ENCODE measurements around the gene ZGPAT. TPM values are rescaled to one million over a fixed set of nuclear protein-coding genes. Genes with fewer than 3 reads are reported as not detected.
"Not testable (repeated sequence)": the region's sequence is repeated elsewhere in the genome, so short reads cannot be mapped to it uniquely, and the experiment has no call there.

The ZGPAT gene
- total RNA-seq, 1 donor from 2014 or later = 9.8 TPM

DNA sequence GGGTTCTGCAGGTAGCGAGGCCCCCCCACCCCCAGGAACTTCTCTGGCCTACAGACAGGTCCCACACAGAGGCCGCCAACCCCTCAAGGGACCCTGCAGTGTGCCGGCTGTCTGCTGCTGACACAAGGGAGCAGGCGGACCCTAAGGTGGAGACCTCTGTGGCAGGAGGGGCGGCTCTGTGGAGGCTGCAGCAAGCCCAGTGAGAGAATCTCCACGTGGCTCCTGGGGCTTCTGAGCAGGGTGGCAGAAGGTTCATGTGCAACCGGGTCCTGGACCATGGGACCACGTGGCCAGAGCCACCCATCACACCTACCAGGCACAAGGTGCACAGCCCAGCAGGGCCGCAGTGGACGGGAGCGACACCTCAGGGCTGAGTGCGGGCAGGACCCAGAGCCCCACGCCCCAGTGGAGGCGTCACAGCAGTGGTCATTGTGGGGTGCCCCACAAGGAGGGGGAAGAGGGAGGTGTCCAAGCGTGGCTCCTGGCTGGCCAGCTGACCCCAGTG lies 4.3 kb upstream of the ZGPAT start:
- DNase-seq = no peak

GRCh38 chr20:63703976-63704748 lies 3.7 kb upstream of the ZGPAT start:
- no peak for DNase-seq

DNA sequence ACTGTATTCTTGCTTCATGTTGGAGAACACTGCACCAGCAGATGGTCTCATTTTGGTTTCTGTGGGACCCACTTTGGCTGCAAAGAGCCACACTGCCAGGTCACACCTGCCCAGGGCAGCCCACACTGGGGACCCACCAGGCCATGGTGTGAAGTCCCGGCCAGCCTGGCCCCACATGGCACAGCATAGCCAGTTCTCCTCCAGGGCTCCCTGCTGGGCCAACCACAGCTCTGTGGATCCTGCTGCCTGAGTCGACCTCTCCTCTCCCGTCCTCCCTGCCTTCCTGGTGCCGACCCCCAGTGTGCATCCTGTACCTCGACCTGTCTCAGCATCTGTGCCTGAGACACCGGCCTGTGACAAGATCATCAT lies 3.1 kb upstream of the ZGPAT start:
- no peak for DNase-seq

GRCh38 chr20:63705232-63706026 lies 2.4 kb upstream of the ZGPAT start:
- DNase-seq = no peak

DNA sequence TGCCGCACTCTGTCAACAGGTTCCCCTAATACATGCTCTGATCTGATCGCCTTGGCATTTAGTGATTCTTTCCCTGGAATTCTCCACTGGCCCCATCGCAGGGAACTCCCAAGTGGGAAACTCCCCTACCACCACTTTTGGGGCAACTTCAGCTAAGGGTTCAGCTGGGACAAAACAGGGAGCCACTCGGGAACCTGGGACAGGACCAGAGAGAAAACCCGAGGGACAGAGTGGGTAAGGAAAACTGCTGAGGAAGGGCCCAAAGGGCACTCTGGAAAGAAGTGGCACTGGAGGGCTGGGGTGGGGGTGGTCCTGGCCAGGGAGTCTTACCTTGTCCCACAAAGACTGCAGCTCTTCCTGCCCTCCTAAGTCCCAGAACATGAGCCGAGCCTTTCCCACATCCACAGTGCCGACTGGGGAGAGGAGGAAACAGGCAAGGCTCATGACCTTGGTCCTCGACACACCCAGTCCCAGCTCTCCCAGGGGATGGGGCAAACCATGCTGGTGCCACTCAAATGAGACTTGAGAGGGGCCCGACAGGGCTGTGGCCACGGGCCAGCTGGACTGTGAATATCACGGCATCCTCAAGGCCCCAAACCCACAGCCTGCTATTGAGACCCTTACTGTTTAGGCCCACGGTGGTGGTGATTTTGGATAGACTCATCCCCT lies 1.7 kb upstream of the ZGPAT start:
- DNase-seq = no peak

GRCh38 chr20:63706852-63707557 lies 834 bp upstream of the ZGPAT start:
- DNase-seq = no peak

DNA sequence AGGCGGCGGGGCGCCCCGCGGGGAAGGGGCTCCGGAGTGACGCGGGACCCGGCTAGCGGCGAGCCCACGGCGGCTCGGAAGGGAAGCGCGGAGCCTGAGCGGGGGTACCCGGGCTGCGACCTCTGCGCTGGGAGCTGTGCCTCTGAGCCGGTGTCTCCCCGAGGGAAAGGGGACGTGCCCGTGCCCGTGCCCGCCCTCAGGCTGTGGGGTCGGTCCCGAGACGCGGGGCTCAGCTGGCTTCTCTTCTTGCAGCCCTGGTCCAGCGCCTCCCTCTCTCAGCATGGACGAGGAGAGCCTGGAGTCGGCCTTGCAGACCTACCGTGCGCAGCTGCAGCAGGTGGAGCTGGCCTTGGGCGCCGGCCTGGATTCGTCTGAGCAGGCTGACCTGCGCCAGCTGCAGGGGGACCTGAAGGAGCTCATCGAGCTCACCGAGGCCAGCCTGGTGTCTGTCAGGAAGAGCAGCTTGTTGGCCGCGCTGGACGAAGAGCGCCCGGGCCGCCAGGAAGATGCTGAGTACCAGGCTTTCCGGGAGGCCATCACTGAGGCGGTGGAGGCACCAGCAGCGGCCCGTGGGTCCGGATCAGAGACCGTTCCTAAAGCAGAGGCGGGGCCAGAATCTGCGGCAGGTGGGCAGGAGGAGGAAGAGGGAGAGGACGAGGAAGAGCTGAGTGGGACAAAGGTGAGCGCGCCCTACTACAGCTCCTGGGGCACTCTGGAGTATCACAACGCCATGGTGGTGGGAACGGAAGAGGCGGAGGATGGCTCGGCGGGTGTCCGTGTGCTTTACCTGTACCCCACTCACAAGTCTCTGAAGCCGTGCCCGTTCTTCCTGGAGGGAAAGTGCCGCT lies 686 bp downstream of the ZGPAT start:
- no peak for DNase-seq

DNA sequence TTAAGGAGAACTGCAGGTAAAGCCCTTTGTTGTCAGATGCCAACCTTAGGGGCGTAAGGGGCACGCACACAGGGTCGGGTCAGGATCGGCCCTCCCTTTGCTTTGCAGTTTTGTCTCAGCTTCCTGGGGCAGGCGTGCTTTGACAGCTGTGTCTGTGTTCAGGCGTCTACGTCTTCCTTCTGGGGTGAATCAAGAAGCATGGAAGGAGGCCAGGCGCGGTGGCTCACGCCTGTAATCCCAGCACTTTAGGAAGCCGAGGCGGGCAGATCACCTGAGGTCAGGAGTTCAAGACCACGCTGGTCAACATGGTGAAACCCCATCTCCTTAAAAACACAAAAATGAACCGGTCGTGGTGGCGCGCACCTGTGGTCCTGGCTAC lies 1.3 kb downstream of the ZGPAT start:
- no peak for DNase-seq

DNA sequence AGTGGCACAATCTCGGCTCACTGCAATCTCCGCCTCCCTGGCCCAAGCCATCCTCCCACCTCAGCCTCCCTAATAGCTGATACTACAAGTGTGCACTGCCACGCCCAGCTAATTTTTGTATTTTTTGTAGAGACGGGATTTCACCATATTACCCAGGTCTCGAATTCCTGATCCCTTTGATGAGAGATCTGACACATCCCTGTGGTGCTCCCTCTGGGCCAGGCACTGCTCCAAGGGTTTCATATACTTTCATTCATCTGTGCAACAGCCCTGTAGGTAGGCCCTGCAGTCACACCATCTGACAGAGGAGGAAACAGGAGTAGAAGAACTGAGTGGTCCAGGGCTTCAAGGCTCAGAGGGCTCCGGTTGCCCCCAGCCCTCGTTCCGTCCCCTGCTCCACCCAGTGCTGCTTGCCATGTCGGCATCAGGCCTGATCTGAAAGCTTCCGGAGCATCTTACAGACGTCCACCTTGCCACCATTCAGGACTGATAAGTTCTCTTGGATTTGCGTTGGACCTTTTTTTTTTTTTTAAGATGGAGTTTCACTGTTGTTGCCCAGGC lies 3.3 kb downstream of the ZGPAT start:
- no peak for DNase-seq

- DNase-seq = no peak
Measured at GRCh38 chr20:63712191-63712590, 4.4 kb downstream of the ZGPAT start.

GRCh38 chr20:63714858-63715257 lies 7.0 kb downstream of the ZGPAT start:
- DNase-seq = no peak

GRCh38 chr20:63718996-63719395 lies 11.2 kb downstream of the ZGPAT start:
- DNase-seq = no peak

DNA sequence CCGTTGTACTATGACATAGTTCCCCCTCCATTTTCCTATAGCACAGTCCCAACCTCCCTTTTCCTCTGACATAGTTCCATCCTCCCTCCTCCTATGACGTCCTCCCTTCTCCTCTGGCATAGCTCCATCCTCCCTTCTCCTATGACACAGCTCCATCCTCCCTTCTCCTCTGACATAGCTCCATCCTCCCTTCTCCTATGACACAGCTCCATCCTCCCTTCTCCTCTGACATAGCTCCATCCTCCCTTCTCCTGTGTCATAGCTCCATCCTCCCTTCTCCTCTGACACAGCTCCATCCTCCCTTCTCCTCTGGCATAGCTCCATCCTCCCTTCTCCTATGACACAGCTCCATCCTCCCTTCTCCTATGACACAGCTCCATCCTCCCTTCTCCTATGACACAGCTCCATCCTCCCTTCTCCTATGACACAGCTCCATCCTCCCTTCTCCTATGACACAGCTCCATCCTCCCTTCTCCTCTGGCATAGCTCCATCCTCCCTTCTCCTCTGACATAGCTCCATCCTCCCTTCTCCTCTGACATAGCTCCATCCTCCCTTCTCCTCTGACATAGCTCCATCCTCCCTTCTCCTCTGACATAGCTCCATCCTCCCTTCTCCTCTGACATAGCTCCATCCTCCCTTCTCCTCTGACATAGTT lies 15.3 kb downstream of the ZGPAT start:
- not testable (repeated sequence) for DNase-seq

GRCh38 chr20:63730189-63730733 lies 22.4 kb downstream of the ZGPAT start:
- DNase-seq = not testable (repeated sequence)

DNA sequence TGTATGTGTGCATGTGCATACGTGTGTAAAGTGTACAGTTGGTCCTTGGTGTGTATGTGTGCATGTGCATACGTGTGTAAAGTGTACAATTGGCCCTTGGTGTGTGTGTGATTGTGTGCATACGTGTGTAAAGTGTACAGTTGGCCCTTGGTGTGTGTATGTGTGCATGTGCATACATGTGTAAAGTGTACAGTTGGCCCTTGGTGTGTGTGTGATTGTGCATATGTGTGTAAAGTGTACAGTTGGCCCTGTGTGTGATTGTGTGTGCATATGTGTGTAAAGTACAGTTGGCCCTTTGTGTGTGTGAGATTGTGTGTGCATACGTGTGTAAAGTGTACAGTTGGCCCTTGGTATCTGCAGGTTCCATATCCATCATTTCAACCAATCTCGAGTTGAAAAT lies 23.6 kb downstream of the ZGPAT start:
- no peak for DNase-seq

DNA sequence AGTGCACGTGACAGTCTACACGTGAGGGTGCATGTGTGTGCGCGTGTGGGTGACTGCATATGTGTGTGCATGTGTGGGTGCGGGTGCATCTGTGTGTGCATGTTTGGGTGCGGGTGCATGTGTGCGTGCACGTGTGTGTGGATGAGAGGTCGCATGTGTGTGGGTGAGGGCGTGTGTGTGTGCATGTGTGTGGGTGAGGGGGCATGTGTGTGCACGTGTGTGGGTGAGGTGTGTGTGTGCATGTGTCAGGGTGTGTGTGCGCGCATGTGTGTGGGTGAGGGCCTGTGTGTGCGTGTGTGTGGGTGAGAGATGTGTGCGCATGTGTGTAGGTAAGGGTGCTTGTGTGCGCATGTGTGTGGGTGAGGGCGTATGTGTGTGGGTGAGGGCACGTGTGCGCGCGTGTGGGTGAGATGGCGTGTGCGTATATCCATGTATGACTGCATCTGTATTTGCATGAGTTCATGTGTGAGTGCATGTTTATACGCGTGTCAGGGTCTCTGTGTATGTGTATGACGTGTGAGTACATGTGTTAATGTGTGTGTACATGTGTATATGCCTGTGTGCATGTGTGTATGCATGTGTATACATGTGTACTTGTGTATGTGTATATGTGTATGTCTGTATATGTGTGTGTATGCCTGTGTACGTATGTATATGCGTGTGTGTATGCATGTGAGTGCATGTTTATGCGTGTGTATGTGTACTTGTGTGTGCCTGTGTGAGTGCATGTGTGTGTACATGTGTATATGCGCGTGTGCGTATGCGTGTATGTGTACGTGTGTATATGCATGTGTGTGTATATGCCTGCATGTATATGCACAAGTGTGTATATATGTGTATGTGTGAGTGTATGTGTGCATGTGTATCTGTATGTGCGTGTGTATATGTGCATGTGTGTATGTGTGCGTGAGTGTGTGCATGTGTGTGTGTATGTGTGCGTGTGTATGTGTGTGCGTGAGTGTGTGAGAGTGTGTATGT lies 24.6 kb downstream of the ZGPAT start:
- DNase-seq = no peak

GRCh38 chr20:63733117-63733516 lies 25.3 kb downstream of the ZGPAT start:
- DNase-seq = no peak

GRCh38 chr20:63733579-63734081 lies 25.8 kb downstream of the ZGPAT start:
- no peak for DNase-seq
